CD14-positive monocyte (primary cell): ENCODE results near the gene MLN. TPM values are rescaled to one million over a fixed set of nuclear protein-coding genes. Genes with fewer than 3 reads are reported as not detected.
A peak's percentile ranks its signal among the peaks of the same experiment; 100 is the strongest.

ENCODE experiments used
- DNase-seq, 3 donors: peaks; one replicate each; pipeline ENCODE4 v3.0.0-alpha.2; 2011 to 2022
- H2AFZ ChIP-seq: 2 replicates; pipeline ENCODE4 v1.6.0; 2012; ENCODE audit warnings: mild to moderate bottlenecking, low read depth, low read length, inconsistent platforms; ENCODE audit not compliant: insufficient read depth, poor library complexity, severe bottlenecking
- H3K27ac ChIP-seq, 2 donors: 1 replicate in 1 of 2; 2 replicates in 1 of 2; pipeline ENCODE4 v1.5.1; 2012 to 2013; ENCODE audit warnings: low read length in 2 of 2, control low read depth in 1 of 2, inconsistent platforms in 1 of 2, low read depth in 1 of 2, mild to moderate bottlenecking in 1 of 2
- H3K27me3 ChIP-seq, 2 donors: one replicate each; pipeline versions ENCODE4 v1.6.0 to v1.6.1; 2011 to 2013; ENCODE audit warnings: low read length in 2 of 2; ENCODE audit not compliant: control insufficient read depth in 2 of 2, insufficient read depth in 2 of 2
- H3K36me3 ChIP-seq, 2 donors: replicated peaks in 1 of 2; 1 replicate in 1 of 2; 2 replicates in 1 of 2; pipeline versions ENCODE4 v1.5.1 to v1.6.1; 2012 to 2013; ENCODE audit warnings: low read length in 2 of 2, control low read depth in 1 of 2, inconsistent platforms in 1 of 2, mild to moderate bottlenecking in 1 of 2; ENCODE audit not compliant: insufficient read depth in 2 of 2, control insufficient read depth in 1 of 2
- H3K4me1 ChIP-seq, 2 donors: 1 replicate in 1 of 2; 2 replicates in 1 of 2; pipeline versions ENCODE4 v1.5.1 to v1.6.1; 2012 to 2013; ENCODE audit warnings: low read length in 2 of 2, control low read depth in 1 of 2, inconsistent platforms in 1 of 2, mild to moderate bottlenecking in 1 of 2, moderate library complexity in 1 of 2; ENCODE audit not compliant: insufficient read depth in 2 of 2, control insufficient read depth in 1 of 2
- H3K4me2 ChIP-seq: replicated peaks from 2 replicates; pipeline ENCODE3; 2012; ENCODE audit warnings: low read length, moderate library complexity, mild to moderate bottlenecking; ENCODE audit not compliant: poor library complexity, severe bottlenecking; ENCODE audit errors: extremely low read depth
- H3K4me3 ChIP-seq, 3 experiments: fragments of 200-600 bp in 1 of 3; sonication (generic) in 1 of 3; replicated peaks in 1 of 3; 1 replicate in 2 of 3; 2 replicates in 1 of 3; pipeline ENCODE4 v1.5.1; 2011 to 2013; ENCODE audit warnings: low read length in 3 of 3, mild to moderate bottlenecking in 3 of 3, control low read depth in 2 of 3, low read depth in 2 of 3, inconsistent platforms in 1 of 3, moderate library complexity in 1 of 3
- H3K79me2 ChIP-seq: 2 replicates; pipeline ENCODE4 v1.6.0; 2012; ENCODE audit warnings: mild to moderate bottlenecking, control low read depth, inconsistent platforms, low read length, moderate library complexity; ENCODE audit not compliant: insufficient read depth
- H3K9ac ChIP-seq: 2 replicates; pipeline ENCODE4 v1.6.0; 2017; ENCODE audit warnings: low read length, mild to moderate bottlenecking; ENCODE audit not compliant: insufficient read depth, poor library complexity, severe bottlenecking
- H3K9me3 ChIP-seq, 2 donors: replicated peaks in 1 of 2; 1 replicate in 1 of 2; 2 replicates in 1 of 2; pipeline versions ENCODE4 v1.5.1 to v1.6.1; 2012 to 2013; ENCODE audit warnings: low read length in 2 of 2, control low read depth in 1 of 2; ENCODE audit not compliant: control insufficient read depth in 1 of 2, insufficient read depth in 1 of 2
- H4K20me1 ChIP-seq: 2 replicates; pipeline ENCODE4 v1.6.0; 2012; ENCODE audit warnings: mild to moderate bottlenecking, low read length, control low read depth, moderate library complexity; ENCODE audit not compliant: insufficient read depth
- H3K27ac Mint-ChIP-seq, 7 donors: one replicate each; pipeline ENCODE4 v1.8.0; 2020; ENCODE audit warnings: mild to moderate bottlenecking in 7 of 7, mixed read lengths in 7 of 7, moderate library complexity in 6 of 7, inconsistent platforms in 2 of 7
- H3K27me3 Mint-ChIP-seq, 3 donors: one replicate each; pipeline ENCODE4 v1.8.0; 2021 to 2022; ENCODE audit warnings: low read depth in 3 of 3, mild to moderate bottlenecking in 3 of 3, mixed read lengths in 3 of 3, moderate library complexity in 3 of 3, inconsistent platforms in 1 of 3
- H3K36me3 Mint-ChIP-seq, 2 donors: one replicate each; pipeline ENCODE4 v1.8.0; 2020; ENCODE audit warnings: mixed read lengths in 2 of 2, inconsistent platforms in 1 of 2, mild to moderate bottlenecking in 1 of 2
- H3K4me1 Mint-ChIP-seq: one replicate; pipeline ENCODE4 v1.8.0; 2020; ENCODE audit warnings: mild to moderate bottlenecking, mixed read lengths
- H3K4me3 Mint-ChIP-seq, 2 donors: one replicate each; pipeline ENCODE4 v1.8.0; 2020; ENCODE audit warnings: mild to moderate bottlenecking in 2 of 2, mixed read lengths in 2 of 2, moderate library complexity in 1 of 2
- H3K9me3 Mint-ChIP-seq, 7 donors: one replicate each; pipeline ENCODE4 v1.8.0; 2020 to 2022; ENCODE audit warnings: mixed read lengths in 7 of 7, mild to moderate bottlenecking in 6 of 7, moderate library complexity in 6 of 7, inconsistent platforms in 2 of 7
- CTCF ChIP-seq: fragments of 200-600 bp; IDR thresholded peaks from one replicate; pipeline ENCODE4 v1.8.0; 2022; ENCODE audit warnings: antibody characterized with exemption, mild to moderate bottlenecking
- WGBS: methylation state at CpG from one replicate; pipeline ENCODE4 v1.1.5; 2013; ENCODE audit warnings: missing lambda C conversion rate; ENCODE audit not compliant: insufficient coverage; 5-methylcytosine and 5-hydroxymethylcytosine counted together
- intact Hi-C, 2 donors: fragments of 100-400 bp; cut with micrococcal nuclease; formaldehyde crosslinking; loops; one replicate each; pipeline versions ENCODE4 v1.15.0 to v1.15.1; 2023
- polyA plus RNA-seq, 3 donors: library from polyadenylated mRNA; depleted of rRNA in 1 of 3; unstranded in 2 of 3; stranded (reverse) in 1 of 3; fragments of 300-500 nt in 2 of 3; fragments of >200 nt in 1 of 3; fragmentation: Illumina TruSeq in 2 of 3; gene quantifications; 1 replicate in 2 of 3; 2 replicates in 1 of 3; pipeline ENCODE4 v1.2.3, GENCODE V29; 2012 to 2021

Gene MLN
- polyA plus RNA-seq, 3 donors = not detected

GRCh38 chr6:33847078-33847477 is 43.3 kb upstream of the MLN start:
- Histone ChIP-seq H3K4me2 (no peak overlapping the region), H3K9ac (no peak overlapping the region), H3K4me1 (no peaks in the 10 kb centered on the region), H3K79me2 (no peaks in the 10 kb centered on the region), H3K9me3 (no peaks in the 10 kb centered on the region), H3K4me3 (no peak overlapping the region), H3K36me3 (no peaks in the 10 kb centered on the region), H3K27ac (no peak overlapping the region), H4K20me1 (no peaks in the 10 kb centered on the region), H2AFZ (no peak overlapping the region), H3K27me3 (no peaks in the 10 kb centered on the region)
- 95% methylated on average over 3 of the region's 6 CpGs for WGBS
- Mint-ChIP-seq H3K4me1 (no peaks in the 10 kb centered on the region), H3K27ac (peak overlapping the region in 1 of 7 donors; percentile 64), H3K36me3 (no peaks in the 10 kb centered on the region), H3K27me3 (peaks cover 11 to 16% (median 12%) of the 10 kb centered on the region in 3 donors), H3K9me3 (no peaks in the 10 kb centered on the region), H3K4me3 (no peak overlapping the region)
- intact Hi-C loops = no loop called here
- TF ChIP-seq CTCF = no peak
- no peak for DNase-seq

- Mint-ChIP-seq H3K9me3 (no peaks in the 10 kb centered on the region), H3K36me3 (no peaks in the 10 kb centered on the region), H3K4me3 (no peak overlapping the region), H3K27ac (no peak overlapping the region), H3K4me1 (no peaks in the 10 kb centered on the region), H3K27me3 (peaks cover 9 to 15% (median 11%) of the 10 kb centered on the region in 3 donors)
- Histone ChIP-seq H3K9me3 (no peaks in the 10 kb centered on the region), H3K4me2 (no peak overlapping the region), H4K20me1 (no peaks in the 10 kb centered on the region), H3K27me3 (no peaks in the 10 kb centered on the region), H3K9ac (no peak overlapping the region), H2AFZ (no peak overlapping the region), H3K4me3 (no peak overlapping the region), H3K79me2 (no peaks in the 10 kb centered on the region), H3K36me3 (no peaks in the 10 kb centered on the region), H3K27ac (no peak overlapping the region), H3K4me1 (peaks cover 0 to 2% of the 10 kb centered on the region in 2 donors)
- TF ChIP-seq CTCF = no peak
- intact Hi-C loops = no loop called here
- 80% methylated on average over 1 of the region's 2 CpGs for whole genome bisulfite sequencing
- no peak for DNase-seq
Observed at GRCh38 chr6:33846226-33846625, 42.4 kb upstream of the MLN start.
